T-cell (primary cell): Measurements from ENCODE around the gene POC1A. TPM values are rescaled to one million over a fixed set of nuclear protein-coding genes. Genes with fewer than 3 reads are reported as not detected.

Source experiments
- ATAC-seq, 4 experiments: fragments of 200-7000 bp in 3 of 4; fragments of 150-1000 bp in 1 of 4; cut with Tn5 transposase; replicated peaks in 1 of 4; 1 replicate in 3 of 4; 2 replicates in 1 of 4; pipeline ENCODE4 v1.10.0; 2021; ENCODE audit warnings: moderate library complexity in 3 of 4, mild to moderate bottlenecking in 2 of 4, moderate number of reproducible peaks in 1 of 4
- CTCF ChIA-PET, 2 donors: fragments of 300-600 bp; sonication (Branson Sonifier 250); formaldehyde crosslinking; loops; one replicate each; lab custom pipeline; 2022; ENCODE audit warnings: antibody characterized with exemption in 2 of 2; lab: Charles Lee
- POLR2A ChIA-PET, 2 donors: fragments of 300-600 bp; sonication (Branson Sonifier 250); formaldehyde crosslinking; loops; one replicate each; lab custom pipeline; 2022; ENCODE audit warnings: antibody characterized with exemption in 2 of 2; lab: Charles Lee
- DNase-seq, 35 experiments: peaks; one replicate each; pipeline versions ENCODE4 v3.0.0 to v3.0.0-alpha.2; 2013 to 2023
- H3K27ac ChIP-seq: one replicate; pipeline ENCODE4 v1.5.1; 2013; ENCODE audit warnings: low read length
- H3K27me3 ChIP-seq, 2 experiments: replicated peaks in 1 of 2; 1 replicate in 1 of 2; 2 replicates in 1 of 2; pipeline versions ENCODE4 v1.6.1 to v1.7.0; 2013; ENCODE audit warnings: low read length in 1 of 2, mixed read lengths in 1 of 2; ENCODE audit not compliant: control insufficient read depth in 2 of 2, insufficient read depth in 2 of 2; ENCODE audit errors: extremely low read depth in 1 of 2
- H3K36me3 ChIP-seq, 2 donors: 1 replicate in 1 of 2; 2 replicates in 1 of 2; pipeline versions ENCODE4 v1.6.1 to v1.7.0; 2013; ENCODE audit warnings: low read length in 1 of 2; ENCODE audit not compliant: control insufficient read depth in 2 of 2, insufficient read depth in 1 of 2; ENCODE audit errors: extremely low read depth in 1 of 2
- H3K4me1 ChIP-seq, 2 experiments: 1 replicate in 1 of 2; 2 replicates in 1 of 2; pipeline versions ENCODE4 v1.6.1 to v1.7.0; 2013; ENCODE audit warnings: low read length in 2 of 2, mixed read lengths in 1 of 2; ENCODE audit not compliant: insufficient read depth in 2 of 2, control insufficient read depth in 1 of 2; ENCODE audit errors: extremely low read depth in 1 of 2
- H3K4me3 ChIP-seq, 2 donors: 1 replicate in 1 of 2; 2 replicates in 1 of 2; pipeline versions ENCODE4 v1.5.1 to v1.7.0; 2013; ENCODE audit warnings: mild to moderate bottlenecking in 2 of 2, low read length in 1 of 2, moderate library complexity in 1 of 2; ENCODE audit not compliant: control insufficient read depth in 1 of 2; ENCODE audit errors: extremely low read depth in 1 of 2
- H3K9me3 ChIP-seq: 2 replicates; pipeline ENCODE4 v1.7.0; 2013
- H3K27ac Mint-ChIP-seq, 2 donors: one replicate each; pipeline ENCODE4 v1.8.0; 2020 to 2021; ENCODE audit warnings: mild to moderate bottlenecking in 2 of 2, mixed read lengths in 2 of 2
- H3K27me3 Mint-ChIP-seq, 2 donors: one replicate each; pipeline ENCODE4 v1.8.0; 2021 to 2022; ENCODE audit warnings: mixed read lengths in 2 of 2
- H3K36me3 Mint-ChIP-seq: one replicate; pipeline ENCODE4 v1.8.0; 2021; ENCODE audit warnings: mixed read lengths
- H3K4me1 Mint-ChIP-seq, 3 donors: one replicate each; pipeline ENCODE4 v1.8.0; 2020 to 2022; ENCODE audit warnings: mixed read lengths in 3 of 3, mild to moderate bottlenecking in 1 of 3
- H3K4me3 Mint-ChIP-seq, 3 donors: one replicate each; pipeline ENCODE4 v1.8.0; 2020 to 2022; ENCODE audit warnings: mild to moderate bottlenecking in 3 of 3, mixed read lengths in 3 of 3, moderate library complexity in 3 of 3
- H3K9me3 Mint-ChIP-seq, 3 donors: one replicate each; pipeline ENCODE4 v1.8.0; 2020 to 2022; ENCODE audit warnings: mixed read lengths in 3 of 3
- WGBS: methylation state at CpG from one replicate; pipeline ENCODE4 v1.1.5; 2013; ENCODE audit warnings: missing lambda C conversion rate; ENCODE audit not compliant: insufficient coverage; 5-methylcytosine and 5-hydroxymethylcytosine counted together
- total RNA-seq, 35 experiments: library from RNA in 6 of 35; stranded (reverse) in 6 of 35; fragments of 120-200 nt in 1 of 35; gene quantifications; one replicate each; pipeline versions ENCODE4 v1.2.1 to v1.2.4 and lab custom pipeline; 2013 to 2026

The POC1A gene
- total RNA-seq, 5 donors from 2014 or later (not counting 1 experiment from before 2014, with no cell fraction given): 0.91 to 1.9 (median 1.7) TPM

DNA sequence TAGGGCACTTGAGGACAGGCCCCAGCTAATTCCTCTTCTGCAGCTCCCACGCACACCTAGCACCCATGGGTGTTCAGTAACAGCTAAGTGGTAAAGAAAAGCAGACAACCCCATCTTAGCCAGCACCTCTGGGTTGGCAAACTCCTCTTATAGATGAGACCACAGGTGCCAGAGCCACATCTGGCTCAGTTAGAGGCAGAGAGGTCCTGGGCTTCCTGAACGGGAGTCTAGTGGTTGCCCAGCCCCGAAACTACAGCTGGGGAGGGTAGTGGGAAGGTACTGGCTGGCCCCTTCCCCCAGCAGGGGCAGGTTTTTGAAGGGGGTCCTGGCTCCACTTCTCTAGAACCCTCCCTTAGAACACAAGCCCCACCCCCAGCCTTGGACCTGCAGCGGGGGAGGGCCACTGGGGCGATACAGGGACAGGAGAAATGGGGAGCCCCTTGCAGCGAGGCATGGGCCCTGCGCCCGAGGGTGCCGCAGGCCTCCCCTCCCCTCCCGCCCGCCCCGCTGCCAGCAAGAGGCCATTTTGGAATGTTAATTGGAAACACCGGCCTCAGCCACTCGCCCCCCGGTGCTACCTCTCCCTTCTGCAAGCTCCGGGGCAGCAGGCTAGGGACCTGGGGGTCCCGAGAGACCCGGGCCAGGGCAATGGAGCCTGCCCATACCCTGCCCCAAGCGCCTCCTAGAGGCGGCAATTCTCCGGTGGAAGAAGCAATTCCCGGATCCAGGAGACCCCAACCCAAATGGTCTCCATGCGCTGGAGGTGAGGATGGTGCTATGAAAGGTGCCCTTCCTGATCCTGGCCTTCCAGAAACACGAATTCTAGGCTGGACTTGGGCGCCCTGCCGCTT is 99.3 kb downstream of the POC1A start:
- Histone ChIP-seq H3K36me3 (peaks cover 6 to 28% of the 10 kb centered on the region in 2 donors), H3K9me3 (no peaks in the 10 kb centered on the region), H3K4me1 (peaks cover 21 to 71% of the 10 kb centered on the region in 2 experiments), H3K27ac (peak overlapping the region; percentile 82), H3K27me3 (no peaks in the 10 kb centered on the region), H3K4me3 (peak overlapping the region; percentile 77 to 92)
- Mint-ChIP-seq H3K9me3 (no peaks in the 10 kb centered on the region), H3K4me3 (peak overlapping the region; percentile 85 to 92 (median 88)), H3K27ac (peak overlapping the region; percentile 96 to 97), H3K36me3 (peaks cover 17% of the 10 kb centered on the region), H3K27me3 (no peaks in the 10 kb centered on the region), H3K4me1 (peaks cover 50 to 55% (median 52%) of the 10 kb centered on the region in 3 donors)
- CTCF ChIA-PET: no interaction called here
- POLR2A ChIA-PET: no interaction called here
- ATAC-seq: no peak
- DNase-seq: peak in 8 of 35 experiments; percentile 8 to 43 (median 18)
- 0% methylated on average over 15 of the region's 26 CpGs for WGBS

GRCh38 chr3:52053307-52054304 is 100.6 kb downstream of the POC1A start:
- H3K4me1 Mint-ChIP-seq: peaks cover 60 to 66% (median 60%) of the 10 kb centered on the region in 3 donors
- Histone ChIP-seq H3K27ac (peak overlapping the region; percentile 82), H3K4me3 (peak overlapping the region; percentile 77 to 92), H3K36me3 (peaks cover 6 to 41% of the 10 kb centered on the region in 2 donors), H3K4me1 (peaks cover 21 to 83% of the 10 kb centered on the region in 2 experiments), H3K9me3 (no peaks in the 10 kb centered on the region), H3K27me3 (no peaks in the 10 kb centered on the region)
- CTCF ChIA-PET: interaction anchor here in 1 of 2 donors (1.3 kb wide), 1 partner anchor 53 kb away, joined by 3 read pairs; no protein-coding TSS in a partner anchor
- POLR2A ChIA-PET: interaction anchor here in 1 of 2 donors (0.5 kb wide), 1 partner anchor 381 kb away, joined by 5 read pairs; no protein-coding TSS in a partner anchor
- 69% methylated on average over 26 of the region's 31 CpGs for WGBS
- ATAC-seq (no peak), DNase-seq (peak in 8 of 35 experiments; percentile 10 to 47 (median 28))
- H3K9me3 Mint-ChIP-seq: no peaks in the 10 kb centered on the region
- peak overlapping the region; percentile 96 to 97 for H3K27ac Mint-ChIP-seq
- peak overlapping the region; percentile 85 to 92 (median 88) for H3K4me3 Mint-ChIP-seq
- H3K27me3 Mint-ChIP-seq: no peaks in the 10 kb centered on the region
- peaks cover 24% of the 10 kb centered on the region for H3K36me3 Mint-ChIP-seq

DNA sequence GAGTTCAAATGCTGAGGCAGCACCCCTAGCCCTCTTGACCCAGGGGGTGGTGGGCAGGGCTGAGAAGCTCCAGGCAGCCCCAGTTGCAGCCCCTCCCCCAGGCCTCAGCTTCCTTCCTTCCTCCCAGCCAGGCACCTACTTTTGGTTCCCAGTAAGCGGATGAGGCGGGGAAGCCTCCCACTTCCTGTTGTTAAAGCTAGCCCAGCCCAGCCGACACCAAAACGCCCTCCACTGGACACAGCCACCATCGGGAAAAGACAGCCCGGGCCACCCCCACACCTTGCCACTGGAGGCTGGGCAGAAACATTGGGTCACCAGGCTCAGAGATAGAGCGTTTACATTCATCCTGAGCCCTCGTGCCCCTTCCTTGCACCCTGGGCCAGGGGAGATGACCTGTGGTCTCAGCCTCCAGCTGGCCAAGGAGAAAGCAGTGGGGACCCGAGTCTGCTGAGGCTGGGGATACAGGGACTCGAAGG is 101.4 kb downstream of the POC1A start:
- Histone ChIP-seq H3K27ac (peak overlapping the region; percentile 82), H3K4me3 (peak overlapping the region; percentile 77 to 92), H3K4me1 (peaks cover 21 to 85% of the 10 kb centered on the region in 2 experiments), H3K27me3 (no peaks in the 10 kb centered on the region), H3K9me3 (no peaks in the 10 kb centered on the region), H3K36me3 (peaks cover 6 to 47% of the 10 kb centered on the region in 2 donors)
- ChIA-PET CTCF (interaction anchor here in 1 of 2 donors (1.3 kb wide), 1 partner anchor 52 kb away, joined by 3 read pairs; no protein-coding TSS in a partner anchor), POLR2A (interaction anchor here in 1 of 2 donors (0.5 to 0.6 kb wide), 2 partner anchors 99 to 380 kb away, joined by 4 to 5 read pairs; no protein-coding TSS in a partner anchor)
- Mint-ChIP-seq H3K27ac (peak overlapping the region; percentile 96 to 97), H3K36me3 (peaks cover 24% of the 10 kb centered on the region), H3K27me3 (no peaks in the 10 kb centered on the region), H3K4me3 (peak overlapping the region; percentile 85 to 92 (median 88)), H3K9me3 (no peaks in the 10 kb centered on the region), H3K4me1 (peaks cover 63 to 70% (median 64%) of the 10 kb centered on the region in 3 donors)
- DNase-seq (peak in 18 of 35 experiments; percentile 8 to 61 (median 30)), ATAC-seq (no peak)
- WGBS: 0% methylated on average over 8 of the region's 10 CpGs

DNA sequence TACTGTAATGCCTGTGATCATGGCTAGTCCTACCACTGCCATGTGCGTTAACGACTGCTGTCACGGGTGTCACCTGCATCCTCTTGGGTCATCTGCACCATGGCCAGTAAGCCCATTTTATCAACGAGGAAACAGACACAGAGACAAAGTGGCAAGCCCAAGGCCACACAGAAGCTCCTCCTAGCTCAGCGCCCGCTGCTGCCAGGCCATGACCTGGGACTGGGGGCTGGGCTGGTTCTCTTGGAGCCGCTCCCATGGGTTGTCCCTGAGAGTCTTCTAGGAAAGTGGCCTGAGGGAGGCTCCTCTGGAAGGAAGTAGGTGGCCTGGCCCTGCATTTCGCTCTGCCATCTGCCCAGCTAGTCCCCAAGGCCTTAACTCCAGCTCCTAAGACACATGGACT is 102.8 kb downstream of the POC1A start:
- POLR2A ChIA-PET: interaction anchor here in 1 of 2 donors (0.5 kb wide), 1 partner anchor 362 kb away, joined by 4 read pairs; no protein-coding TSS in a partner anchor
- Histone ChIP-seq H3K27ac (peak overlapping the region; percentile 82), H3K27me3 (no peaks in the 10 kb centered on the region), H3K4me3 (peak overlapping the region in 1 of 2 donors; percentile 77), H3K4me1 (peaks cover 21 to 84% of the 10 kb centered on the region in 2 experiments), H3K36me3 (peaks cover 6 to 47% of the 10 kb centered on the region in 2 donors), H3K9me3 (no peaks in the 10 kb centered on the region)
- no peaks in the 10 kb centered on the region for H3K9me3 Mint-ChIP-seq
- H3K4me3 Mint-ChIP-seq: peak overlapping the region; percentile 85 to 92 (median 88)
- peaks cover 63 to 67% (median 63%) of the 10 kb centered on the region in 3 donors for H3K4me1 Mint-ChIP-seq
- CTCF ChIA-PET: no interaction called here
- whole genome bisulfite sequencing: 81% methylated on average over 4 of the region's 8 CpGs
- H3K27ac Mint-ChIP-seq: peak overlapping the region; percentile 96 to 97
- no peak for ATAC-seq
- peaks cover 24% of the 10 kb centered on the region for H3K36me3 Mint-ChIP-seq
- DNase-seq: no peak
- H3K27me3 Mint-ChIP-seq: no peaks in the 10 kb centered on the region

GRCh38 chr3:52050571-52050970 is 103.7 kb downstream of the POC1A start:
- peaks cover 21 to 90% of the 10 kb centered on the region in 2 experiments for H3K4me1 ChIP-seq
- H3K9me3 Mint-ChIP-seq: no peaks in the 10 kb centered on the region
- DNase-seq: no peak
- POLR2A ChIA-PET: interaction anchor here (0.6 to 0.9 kb wide), 3 partner anchors 210 to 358 kb away, joined by 4 to 10 read pairs (median 5); no protein-coding TSS in a partner anchor
- H3K4me3 ChIP-seq: no peak overlapping the region
- H3K27ac Mint-ChIP-seq: peak overlapping the region; percentile 96 to 97
- H3K4me1 Mint-ChIP-seq: peaks cover 63 to 69% (median 64%) of the 10 kb centered on the region in 3 donors
- H3K9me3 ChIP-seq: no peaks in the 10 kb centered on the region
- peaks cover 6 to 47% of the 10 kb centered on the region in 2 donors for H3K36me3 ChIP-seq
- CTCF ChIA-PET: interaction anchor here in 1 of 2 donors (0.6 kb wide), 1 partner anchor 72 kb away, joined by 4 read pairs; no protein-coding TSS in a partner anchor
- ATAC-seq: no peak
- peak overlapping the region; percentile 82 for H3K27ac ChIP-seq
- 94% methylated on average over 21 of the region's 21 CpGs for WGBS
- peaks cover 24% of the 10 kb centered on the region for H3K36me3 Mint-ChIP-seq
- H3K27me3 Mint-ChIP-seq: no peaks in the 10 kb centered on the region
- H3K27me3 ChIP-seq: no peaks in the 10 kb centered on the region
- H3K4me3 Mint-ChIP-seq: peak overlapping the region in 1 of 3 donors; percentile 92
